GM10248 (cell line): Measurements from ENCODE around the gene OSBPL5.

Experiments
- CTCF ChIA-PET: fragments of 300-600 bp; sonication (Branson Sonifier 250); formaldehyde crosslinking; extraction: SDS; loops from one replicate; lab custom pipeline; 2021; ENCODE audit warnings: antibody characterized with exemption; lab: Yijun Ruan, JAX
- POLR2A ChIA-PET: fragments of 350-650 bp; sonication (Branson Sonifier 250); formaldehyde crosslinking; extraction: SDS; loops from one replicate; lab custom pipeline; 2020; ENCODE audit warnings: antibody characterized with exemption; lab: Yijun Ruan, JAX
- DNase-seq: peaks from one replicate; pipeline ENCODE4 v3.0.0; 2012; ENCODE audit errors: extremely low spot score
- TF ChIP-seq, protein P1 (sequence below): IDR thresholded peaks from 2 replicates; pipeline ENCODE4 v1.5.1; 2012; ENCODE audit warnings: mild to moderate bottlenecking, low read depth; ENCODE audit errors: extremely low read depth, missing control alignments, control extremely low read depth

The OSBPL5 gene

GRCh38 chr11:3093281-3094191, 71.6 kb downstream of the OSBPL5 start:
- ChIA-PET CTCF (interaction anchor here (0.8 to 1.2 kb wide), 3 partner anchors 11 to 20 kb away, joined by 3 to 4 read pairs (median 3); no protein-coding TSS in a partner anchor), POLR2A (no interaction called here)
- DNase-seq: peak; percentile 12
- TF ChIP-seq, protein P1, sequence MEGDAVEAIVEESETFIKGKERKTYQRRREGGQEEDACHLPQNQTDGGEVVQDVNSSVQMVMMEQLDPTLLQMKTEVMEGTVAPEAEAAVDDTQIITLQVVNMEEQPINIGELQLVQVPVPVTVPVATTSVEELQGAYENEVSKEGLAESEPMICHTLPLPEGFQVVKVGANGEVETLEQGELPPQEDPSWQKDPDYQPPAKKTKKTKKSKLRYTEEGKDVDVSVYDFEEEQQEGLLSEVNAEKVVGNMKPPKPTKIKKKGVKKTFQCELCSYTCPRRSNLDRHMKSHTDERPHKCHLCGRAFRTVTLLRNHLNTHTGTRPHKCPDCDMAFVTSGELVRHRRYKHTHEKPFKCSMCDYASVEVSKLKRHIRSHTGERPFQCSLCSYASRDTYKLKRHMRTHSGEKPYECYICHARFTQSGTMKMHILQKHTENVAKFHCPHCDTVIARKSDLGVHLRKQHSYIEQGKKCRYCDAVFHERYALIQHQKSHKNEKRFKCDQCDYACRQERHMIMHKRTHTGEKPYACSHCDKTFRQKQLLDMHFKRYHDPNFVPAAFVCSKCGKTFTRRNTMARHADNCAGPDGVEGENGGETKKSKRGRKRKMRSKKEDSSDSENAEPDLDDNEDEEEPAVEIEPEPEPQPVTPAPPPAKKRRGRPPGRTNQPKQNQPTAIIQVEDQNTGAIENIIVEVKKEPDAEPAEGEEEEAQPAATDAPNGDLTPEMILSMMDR: no peak

DNA sequence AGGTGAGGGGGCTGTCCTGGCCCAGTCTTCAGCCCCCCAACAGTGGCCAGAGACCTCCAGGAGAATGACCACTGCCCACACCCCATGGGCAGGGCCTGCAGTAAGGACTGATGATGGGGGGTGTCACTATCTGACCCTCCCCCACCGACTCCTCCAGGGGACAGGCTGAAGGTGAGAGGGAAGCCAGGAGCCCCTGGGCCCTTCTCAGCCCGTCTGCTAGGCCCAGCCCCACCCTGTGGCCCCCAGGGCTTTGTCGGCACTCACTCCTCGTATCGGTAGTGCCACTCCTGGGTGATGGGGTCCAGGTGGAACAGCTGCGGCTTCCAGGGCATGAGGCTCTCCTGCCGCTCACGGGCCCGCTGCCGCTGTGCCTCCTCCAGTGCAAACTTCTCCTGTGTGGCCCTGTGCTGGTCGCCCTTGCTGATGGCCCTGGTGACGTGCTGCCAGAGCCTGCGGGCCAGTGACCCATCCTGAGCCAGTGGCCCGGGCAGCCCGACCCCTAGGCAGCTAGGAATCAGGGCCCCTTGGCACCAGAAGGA, 72.4 kb downstream of the OSBPL5 start:
- POLR2A ChIA-PET: no interaction called here
- CTCF ChIA-PET: interaction anchor here (0.8 to 3.6 kb wide), 6 partner anchors 10 to 139 kb away, joined by 3 to 54 read pairs (median 4); no protein-coding TSS in a partner anchor
- TF ChIP-seq, protein P1: no peak

DNA sequence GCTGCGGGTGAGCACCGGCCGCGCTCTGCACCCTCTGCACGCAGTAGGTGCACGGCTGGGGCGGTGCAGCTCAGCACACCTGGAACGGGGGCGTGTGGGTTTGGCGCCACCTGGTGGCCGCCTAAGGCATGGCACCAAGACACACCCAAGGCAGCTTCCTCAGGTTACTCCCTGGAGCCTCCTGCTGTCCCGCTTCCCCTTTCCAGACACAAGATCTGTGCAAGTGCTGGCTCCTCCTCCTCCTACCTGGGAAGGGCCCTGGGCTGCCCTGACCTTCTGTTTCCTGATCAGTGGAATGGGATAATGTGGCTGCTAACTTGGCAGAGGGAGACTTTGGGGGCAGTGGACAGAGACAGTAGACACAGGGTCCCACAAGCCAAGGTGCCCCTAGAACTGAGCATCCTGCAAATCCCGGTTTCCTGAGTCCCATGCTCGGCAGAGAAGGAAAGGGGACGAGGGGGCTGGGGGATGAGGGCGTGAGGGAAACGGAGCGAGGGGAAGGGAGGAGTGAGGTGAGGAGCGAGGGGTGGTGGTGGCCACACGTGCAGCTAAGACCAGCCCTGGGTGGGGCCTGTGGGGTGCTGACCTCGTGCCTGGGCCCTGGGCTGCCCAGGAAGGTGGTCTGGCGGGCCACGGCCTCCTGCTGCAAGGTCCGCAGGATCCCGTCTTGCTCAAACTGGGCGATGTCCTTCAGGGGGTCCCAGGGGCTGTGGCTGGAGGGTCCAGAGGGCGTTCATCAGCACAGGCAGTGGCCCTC, 73.1 kb downstream of the OSBPL5 start:
- POLR2A ChIA-PET: interaction anchor here (1.1 kb wide), 1 partner anchor 42 kb away, joined by 3 read pairs; no protein-coding TSS in a partner anchor
- DNase-seq: peak; percentile 93
- TF ChIP-seq, protein P1: peak; percentile 95
- CTCF ChIA-PET: interaction anchor here (0.6 to 4.9 kb wide), 50 partner anchors 9 to 559 kb away, joined by 3 to 115 read pairs (median 4); partner anchors contain the start of genes CARS1 and NAP1L4

More for the DNA sequence above, 72.4 kb downstream of the OSBPL5 start:
- peak; percentile 17 for DNase-seq

GRCh38 chr11:3091081-3091845, 73.8 kb downstream of the OSBPL5 start:
- TF ChIP-seq, protein P1: no peak
- DNase-seq: peak; percentile 18
- CTCF ChIA-PET: interaction anchor here (0.6 to 4.9 kb wide), 53 partner anchors 9 to 559 kb away, joined by 3 to 115 read pairs (median 4); partner anchors contain the start of genes CARS1 and NAP1L4
- POLR2A ChIA-PET: interaction anchor here (1.1 kb wide), 1 partner anchor 42 kb away, joined by 3 read pairs; no protein-coding TSS in a partner anchor

- peak; percentile 14 for DNase-seq
- ChIA-PET CTCF (interaction anchor here (0.8 to 4.9 kb wide), 30 partner anchors 9 to 558 kb away, joined by 3 to 115 read pairs (median 8); partner anchors contain the start of gene CARS1), POLR2A (no interaction called here)
- TF ChIP-seq, protein P1: no peak
Observed at GRCh38 chr11:3090096-3090901, 74.8 kb downstream of the OSBPL5 start.
